PC-9 (cell line): ENCODE measurements around the gene BACH1. TPM values are rescaled to one million over a fixed set of nuclear protein-coding genes. Genes with fewer than 3 reads are reported as not detected.

Experiments used
- BruUV-seq: library from RNA; stranded (reverse); fragments of 400-500 nt; replicated peaks from 2 replicates; lab custom pipeline; 2021; lab: Mats Ljungman, UMichigan
- CTCF ChIA-PET: fragments of 300-600 bp; sonication (Branson Sonifier 250); formaldehyde crosslinking; loops from one replicate; lab custom pipeline; 2022; ENCODE audit warnings: antibody characterized with exemption; lab: Charles Lee
- POLR2A ChIA-PET: fragments of 300-600 bp; sonication (Branson Sonifier 250); formaldehyde crosslinking; loops from one replicate; lab custom pipeline; 2022; ENCODE audit warnings: antibody characterized with exemption; ENCODE audit not compliant: unreplicated experiment; lab: Charles Lee
- DNase-seq, 2 experiments: peaks; one replicate each; pipeline versions ENCODE4 v3.0.0 to v3.0.0-alpha.2; 2015 to 2022; ENCODE audit warnings: mixed read lengths in 1 of 2
- H2AFZ ChIP-seq: fragments of 200-600 bp; sonication (generic); 2 replicates; pipeline ENCODE4 v1.8.1; 2017; ENCODE audit warnings: antibody characterized with exemption
- H3F3A ChIP-seq: fragments of 200-600 bp; sonication (generic); 2 replicates; pipeline ENCODE4 v1.8.1; 2017; ENCODE audit warnings: antibody characterized with exemption, mild to moderate bottlenecking, low read depth; ENCODE audit not compliant: insufficient read depth
- H3K27ac ChIP-seq: fragments of 200-600 bp; sonication (generic); 2 replicates; pipeline ENCODE4 v1.6.1; 2016; ENCODE audit warnings: mixed run types
- H3K27me3 ChIP-seq: fragments of 200-600 bp; sonication (generic); 2 replicates; pipeline ENCODE4 v1.6.1; 2016; ENCODE audit warnings: low read depth, mixed run types; ENCODE audit not compliant: insufficient read depth
- H3K36me3 ChIP-seq: fragments of 200-600 bp; sonication (generic); 2 replicates; pipeline ENCODE4 v1.6.1; 2016; ENCODE audit warnings: low read depth, mixed run types
- H3K4me1 ChIP-seq: fragments of 200-600 bp; sonication (generic); replicated peaks from 2 replicates; pipeline ENCODE4 v1.6.1; 2016; ENCODE audit warnings: mixed run types; ENCODE audit not compliant: insufficient read depth
- H3K4me2 ChIP-seq: fragments of 200-600 bp; sonication (generic); 2 replicates; pipeline ENCODE4 v1.6.1; 2017; ENCODE audit warnings: mixed run types
- H3K4me3 ChIP-seq: fragments of 200-600 bp; sonication (generic); 2 replicates; pipeline ENCODE4 v1.6.1; 2016; ENCODE audit warnings: mixed run types
- H3K79me2 ChIP-seq: fragments of 200-600 bp; sonication (generic); 2 replicates; pipeline ENCODE4 v1.6.1; 2017; ENCODE audit warnings: low read depth, mixed run types
- H3K9me2 ChIP-seq: fragments of 200-600 bp; sonication (generic); 2 replicates; pipeline ENCODE4 v1.8.1; 2017; ENCODE audit warnings: mild to moderate bottlenecking; ENCODE audit not compliant: insufficient read depth
- H3K9me3 ChIP-seq: fragments of 200-600 bp; sonication (generic); 2 replicates; pipeline ENCODE4 v1.8.1; 2016; ENCODE audit warnings: low read depth; ENCODE audit not compliant: insufficient read depth
- H4K20me1 ChIP-seq: fragments of 200-600 bp; sonication (generic); 2 replicates; pipeline ENCODE4 v1.8.1; 2017; ENCODE audit not compliant: insufficient read depth
- EZH2 ChIP-seq: fragments of 200-600 bp; sonication (generic); IDR thresholded peaks from 2 replicates; pipeline ENCODE4 v1.8.0; 2017; ENCODE audit warnings: antibody characterized with exemption, low read depth
- intact Hi-C: fragments of 100-400 bp; cut with micrococcal nuclease; formaldehyde crosslinking; loops from one replicate; pipeline ENCODE4 v1.10.0; 2022; ENCODE audit not compliant: unreplicated experiment
- total RNA-seq: library from RNA; stranded (reverse); gene quantifications from 2 replicates; pipeline ENCODE4 v1.2.3, GENCODE V29; 2021
- TF ChIP-seq, protein P1 (sequence below): fragments of 200-600 bp; sonication (generic); conservative IDR thresholded peaks from 2 replicates; pipeline ENCODE4 v1.6.1; 2017; ENCODE audit warnings: mixed run types, antibody characterized with exemption, mild to moderate bottlenecking, moderate library complexity

BACH1 gene
- total RNA-seq, 1 experiment from 2014 or later: 39.9 TPM

DNA sequence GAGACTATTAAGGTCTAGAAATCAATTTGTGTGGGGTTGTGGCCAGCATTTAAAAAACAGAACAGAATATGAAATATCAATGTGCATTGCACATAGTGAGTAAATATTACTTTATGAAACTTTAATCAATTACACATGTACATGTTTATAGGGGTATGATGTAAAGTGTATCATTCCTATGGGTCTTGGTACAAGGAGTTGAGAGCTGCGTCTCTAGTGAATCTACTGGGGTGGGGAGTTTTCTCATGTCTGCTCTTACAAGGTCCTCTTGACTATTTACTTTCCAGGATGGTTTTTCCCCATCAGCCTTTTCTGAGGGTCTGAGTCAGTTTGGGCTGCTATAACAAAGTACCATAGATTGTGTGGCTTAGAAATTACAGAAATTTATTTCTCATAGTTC lies 75.8 kb downstream of the BACH1 start:
- BruUV-seq: no TSS peak
- Histone ChIP-seq H3K4me3 (no peak overlapping the region), H4K20me1 (no peaks in the 10 kb centered on the region), H3K4me2 (no peak overlapping the region), H3K27me3 (no peaks in the 10 kb centered on the region), H3K36me3 (no peaks in the 10 kb centered on the region), H3F3A (no peaks in the 10 kb centered on the region), H3K27ac (no peak overlapping the region), H3K9me3 (no peaks in the 10 kb centered on the region), H3K9me2 (no peaks in the 10 kb centered on the region), H2AFZ (no peak overlapping the region), H3K4me1 (peaks cover 6% of the 10 kb centered on the region; the same call in 1 of the 2 replicates), H3K79me2 (no peaks in the 10 kb centered on the region)
- TF ChIP-seq, protein P1, sequence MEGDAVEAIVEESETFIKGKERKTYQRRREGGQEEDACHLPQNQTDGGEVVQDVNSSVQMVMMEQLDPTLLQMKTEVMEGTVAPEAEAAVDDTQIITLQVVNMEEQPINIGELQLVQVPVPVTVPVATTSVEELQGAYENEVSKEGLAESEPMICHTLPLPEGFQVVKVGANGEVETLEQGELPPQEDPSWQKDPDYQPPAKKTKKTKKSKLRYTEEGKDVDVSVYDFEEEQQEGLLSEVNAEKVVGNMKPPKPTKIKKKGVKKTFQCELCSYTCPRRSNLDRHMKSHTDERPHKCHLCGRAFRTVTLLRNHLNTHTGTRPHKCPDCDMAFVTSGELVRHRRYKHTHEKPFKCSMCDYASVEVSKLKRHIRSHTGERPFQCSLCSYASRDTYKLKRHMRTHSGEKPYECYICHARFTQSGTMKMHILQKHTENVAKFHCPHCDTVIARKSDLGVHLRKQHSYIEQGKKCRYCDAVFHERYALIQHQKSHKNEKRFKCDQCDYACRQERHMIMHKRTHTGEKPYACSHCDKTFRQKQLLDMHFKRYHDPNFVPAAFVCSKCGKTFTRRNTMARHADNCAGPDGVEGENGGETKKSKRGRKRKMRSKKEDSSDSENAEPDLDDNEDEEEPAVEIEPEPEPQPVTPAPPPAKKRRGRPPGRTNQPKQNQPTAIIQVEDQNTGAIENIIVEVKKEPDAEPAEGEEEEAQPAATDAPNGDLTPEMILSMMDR: no peak
- TF ChIP-seq EZH2: no peak
- DNase-seq: no peak
- intact Hi-C loops: no loop called here
- ChIA-PET CTCF (no interaction called here), POLR2A (no interaction called here)

GRCh38 chr21:29376556-29376955 lies 77.8 kb downstream of the BACH1 start:
- H3K4me3 ChIP-seq: no peak overlapping the region
- POLR2A ChIA-PET: interaction anchor here (0.7 kb wide), 1 partner anchor 339 kb away, joined by 4 read pairs; no protein-coding TSS in a partner anchor
- no peak overlapping the region for H3K27ac ChIP-seq
- H3K9me3 ChIP-seq: no peaks in the 10 kb centered on the region
- H2AFZ ChIP-seq: no peak overlapping the region
- no peak overlapping the region for H3K4me2 ChIP-seq
- H3K9me2 ChIP-seq: no peaks in the 10 kb centered on the region
- H3K27me3 ChIP-seq: no peaks in the 10 kb centered on the region
- no peaks in the 10 kb centered on the region for H4K20me1 ChIP-seq
- intact Hi-C loops: no loop called here
- H3K4me1 ChIP-seq: peaks cover 14% of the 10 kb centered on the region
- H3K36me3 ChIP-seq: no peaks in the 10 kb centered on the region
- CTCF ChIA-PET: no interaction called here
- no peaks in the 10 kb centered on the region for H3K79me2 ChIP-seq
- no peak for TF ChIP-seq EZH2
- TF ChIP-seq, protein P1: peak; percentile 35; the same call in 1 of the 2 replicates
- DNase-seq: peak in 1 of 2 experiments; percentile 5
- H3F3A ChIP-seq: 0 out of 2 replicates have a peak, but pooled peaks cover 3% of the 10 kb centered on the region
- no TSS peak for BruUV-seq

DNA sequence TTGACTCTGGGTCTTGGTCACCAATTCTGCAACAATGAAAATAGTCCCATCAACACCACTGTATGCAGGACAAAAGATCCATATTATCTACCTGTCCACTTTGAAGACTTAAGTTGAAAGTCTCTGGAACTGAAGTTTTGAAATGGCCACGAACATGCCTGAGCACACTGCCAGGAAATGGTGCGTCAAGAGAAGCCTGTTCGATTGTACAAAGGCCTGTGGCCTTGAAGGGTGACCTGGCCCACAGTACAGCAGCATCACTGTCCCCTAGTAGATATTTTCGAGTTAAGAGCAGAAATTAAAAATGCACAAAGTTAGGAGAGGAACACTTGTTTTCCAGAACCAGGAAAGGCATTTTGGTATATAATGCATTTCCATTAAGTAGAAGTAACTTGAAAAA lies 78.5 kb downstream of the BACH1 start:
- TF ChIP-seq, protein P1: no peak
- no peak for TF ChIP-seq EZH2
- DNase-seq: no peak
- intact Hi-C loops: no loop called here

More for the DNA sequence above, 78.5 kb downstream of the BACH1 start:
- Histone ChIP-seq H3K27ac (no peak overlapping the region), H3F3A (0 out of 2 replicates have a peak, but pooled peaks cover 3% of the 10 kb centered on the region), H4K20me1 (no peaks in the 10 kb centered on the region), H3K36me3 (no peaks in the 10 kb centered on the region), H3K9me3 (no peaks in the 10 kb centered on the region), H3K4me2 (no peak overlapping the region), H2AFZ (no peak overlapping the region), H3K27me3 (no peaks in the 10 kb centered on the region), H3K4me1 (peaks cover 21% of the 10 kb centered on the region), H3K4me3 (no peak overlapping the region), H3K79me2 (no peaks in the 10 kb centered on the region), H3K9me2 (no peaks in the 10 kb centered on the region)
- POLR2A ChIA-PET: interaction anchor here (0.7 kb wide), 1 partner anchor 338 kb away, joined by 4 read pairs; no protein-coding TSS in a partner anchor
- no TSS peak for BruUV-seq
- CTCF ChIA-PET: no interaction called here
